Measurements from ENCODE around the gene FMNL2. TPM values are rescaled to one million over a fixed set of nuclear protein-coding genes. Genes with fewer than 3 reads are reported as not detected.

FMNL2 gene
- total RNA-seq, 3 donors from 2014 or later (not counting 1 experiment from before 2014, with no cell fraction given), result 0.34 to 3.0 (median 0.78) TPM

GRCh38 chr2:152406836-152407161, 71.8 kb downstream of the FMNL2 start:
- H3K4me1 ChIP-seq (ENCODE audit: control insufficient read depth, insufficient read depth, low read length), result no peaks in the 10 kb centered on the region
- no peak overlapping the region for H3K4me3 ChIP-seq (ENCODE audit: low read length)
- ATAC-seq, result no peak
- no peak for DNase-seq
- TF ChIP-seq, protein P1, sequence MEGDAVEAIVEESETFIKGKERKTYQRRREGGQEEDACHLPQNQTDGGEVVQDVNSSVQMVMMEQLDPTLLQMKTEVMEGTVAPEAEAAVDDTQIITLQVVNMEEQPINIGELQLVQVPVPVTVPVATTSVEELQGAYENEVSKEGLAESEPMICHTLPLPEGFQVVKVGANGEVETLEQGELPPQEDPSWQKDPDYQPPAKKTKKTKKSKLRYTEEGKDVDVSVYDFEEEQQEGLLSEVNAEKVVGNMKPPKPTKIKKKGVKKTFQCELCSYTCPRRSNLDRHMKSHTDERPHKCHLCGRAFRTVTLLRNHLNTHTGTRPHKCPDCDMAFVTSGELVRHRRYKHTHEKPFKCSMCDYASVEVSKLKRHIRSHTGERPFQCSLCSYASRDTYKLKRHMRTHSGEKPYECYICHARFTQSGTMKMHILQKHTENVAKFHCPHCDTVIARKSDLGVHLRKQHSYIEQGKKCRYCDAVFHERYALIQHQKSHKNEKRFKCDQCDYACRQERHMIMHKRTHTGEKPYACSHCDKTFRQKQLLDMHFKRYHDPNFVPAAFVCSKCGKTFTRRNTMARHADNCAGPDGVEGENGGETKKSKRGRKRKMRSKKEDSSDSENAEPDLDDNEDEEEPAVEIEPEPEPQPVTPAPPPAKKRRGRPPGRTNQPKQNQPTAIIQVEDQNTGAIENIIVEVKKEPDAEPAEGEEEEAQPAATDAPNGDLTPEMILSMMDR (IDR thresholded peaks at IDR 0.05), result no peak
- H3K27me3 Mint-ChIP-seq (ENCODE audit: low read depth in 2 of 2), result peaks cover 7 to 28% of the 10 kb centered on the region in 2 donors
- H3K36me3 ChIP-seq (ENCODE audit: control insufficient read depth, insufficient read depth, low read length), result no peaks in the 10 kb centered on the region
- H3K9me3 ChIP-seq (ENCODE audit: control insufficient read depth, insufficient read depth, low read length), result no peaks in the 10 kb centered on the region
- peaks cover 0 to 7% of the 10 kb centered on the region in 2 donors for H3K4me1 Mint-ChIP-seq
- H3K27ac ChIP-seq (ENCODE audit: low read length), result no peak overlapping the region
- H3K27ac Mint-ChIP-seq, result no peak overlapping the region
- H3K4me3 Mint-ChIP-seq, result no peak overlapping the region
- H3K27me3 ChIP-seq (ENCODE audit: control insufficient read depth, insufficient read depth, low read length), result no peaks in the 10 kb centered on the region
- no peaks in the 10 kb centered on the region for H3K36me3 Mint-ChIP-seq
- intact Hi-C loops (cut with micrococcal nuclease), result no loop called here
- H3K9me3 Mint-ChIP-seq, result no peaks in the 10 kb centered on the region
- WGBS (ENCODE audit: insufficient coverage), result no CpG with 5 or more reads among the region's 2 CpGs

GRCh38 chr2:152407204-152407721, 72.3 kb downstream of the FMNL2 start:
- peak in 1 of 2 donors; percentile 25 for DNase-seq
- 67% methylated on average over 8 of the region's 8 CpGs for WGBS (ENCODE audit: insufficient coverage)

DNA sequence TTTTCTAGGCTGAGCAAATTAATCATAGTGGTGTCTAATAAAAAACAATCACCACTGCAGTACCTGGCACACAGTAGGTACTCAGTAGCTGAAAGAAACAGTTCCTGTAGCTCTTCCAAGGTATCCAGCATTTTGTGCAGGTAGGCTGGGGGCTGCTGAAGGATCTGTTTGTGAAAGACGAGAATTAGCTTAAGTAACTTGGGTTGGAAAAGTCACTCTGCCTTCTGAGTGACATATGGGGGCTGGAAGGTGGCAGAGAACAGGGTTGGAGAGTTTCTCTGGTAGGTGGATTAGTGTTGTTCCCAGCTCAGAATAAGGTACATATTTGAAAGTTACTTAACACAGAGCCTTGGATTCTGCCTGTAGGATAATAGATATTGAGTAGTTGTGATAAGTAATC, 72.8 kb downstream of the FMNL2 start:
- TF ChIP-seq, protein P1 (IDR thresholded peaks at IDR 0.05), result no peak
- peaks cover 7 to 31% of the 10 kb centered on the region in 2 donors for H3K27me3 Mint-ChIP-seq (ENCODE audit: low read depth in 2 of 2)
- ATAC-seq (no peak), DNase-seq (no peak)
- Histone ChIP-seq H3K27ac (ENCODE audit: low read length) (no peak overlapping the region), H3K9me3 (ENCODE audit: control insufficient read depth, insufficient read depth, low read length) (no peaks in the 10 kb centered on the region), H3K27me3 (ENCODE audit: control insufficient read depth, insufficient read depth, low read length) (no peaks in the 10 kb centered on the region), H3K36me3 (ENCODE audit: control insufficient read depth, insufficient read depth, low read length) (no peaks in the 10 kb centered on the region), H3K4me3 (ENCODE audit: low read length) (no peak overlapping the region), H3K4me1 (ENCODE audit: control insufficient read depth, insufficient read depth, low read length) (no peaks in the 10 kb centered on the region)
- H3K27ac Mint-ChIP-seq, result no peak overlapping the region
- H3K36me3 Mint-ChIP-seq, result no peaks in the 10 kb centered on the region
- 86% methylated on average over 1 of the region's 1 CpG for WGBS (ENCODE audit: insufficient coverage)
- no peaks in the 10 kb centered on the region for H3K9me3 Mint-ChIP-seq
- H3K4me1 Mint-ChIP-seq, result peaks cover 0 to 7% of the 10 kb centered on the region in 2 donors
- intact Hi-C loops (cut with micrococcal nuclease), result no loop called here
- H3K4me3 Mint-ChIP-seq, result no peak overlapping the region

More at GRCh38 chr2:152407204-152407721, 72.3 kb downstream of the FMNL2 start:
- Mint-ChIP-seq H3K4me1 (peaks cover 0 to 7% of the 10 kb centered on the region in 2 donors), H3K36me3 (no peaks in the 10 kb centered on the region), H3K9me3 (no peaks in the 10 kb centered on the region), H3K27me3 (ENCODE audit: low read depth in 2 of 2) (peaks cover 7 to 31% of the 10 kb centered on the region in 2 donors), H3K27ac (no peak overlapping the region), H3K4me3 (no peak overlapping the region)
- no peak overlapping the region for H3K4me3 ChIP-seq (ENCODE audit: low read length)
- H3K36me3 ChIP-seq (ENCODE audit: control insufficient read depth, insufficient read depth, low read length), result no peaks in the 10 kb centered on the region
- TF ChIP-seq, protein P1 (IDR thresholded peaks at IDR 0.05), result no peak
- H3K4me1 ChIP-seq (ENCODE audit: control insufficient read depth, insufficient read depth, low read length), result no peaks in the 10 kb centered on the region
- no peaks in the 10 kb centered on the region for H3K9me3 ChIP-seq (ENCODE audit: control insufficient read depth, insufficient read depth, low read length)
- intact Hi-C loops (cut with micrococcal nuclease), result no loop called here
- ATAC-seq, result peak in 1 of 3 donors; percentile 43
- no peaks in the 10 kb centered on the region for H3K27me3 ChIP-seq (ENCODE audit: control insufficient read depth, insufficient read depth, low read length)
- H3K27ac ChIP-seq (ENCODE audit: low read length), result no peak overlapping the region

- Mint-ChIP-seq H3K27ac (no peak overlapping the region), H3K9me3 (no peaks in the 10 kb centered on the region), H3K27me3 (ENCODE audit: low read depth in 2 of 2) (peaks cover 8 to 31% of the 10 kb centered on the region in 2 donors), H3K36me3 (no peaks in the 10 kb centered on the region), H3K4me3 (no peak overlapping the region), H3K4me1 (peaks cover 0 to 2% of the 10 kb centered on the region in 2 donors)
- H3K27me3 ChIP-seq (ENCODE audit: control insufficient read depth, insufficient read depth, low read length), result no peaks in the 10 kb centered on the region
- DNase-seq (no peak), ATAC-seq (no peak)
- no peak overlapping the region for H3K4me3 ChIP-seq (ENCODE audit: low read length)
- 100% methylated on average over 2 of the region's 3 CpGs for WGBS (ENCODE audit: insufficient coverage)
- intact Hi-C loops (cut with micrococcal nuclease), result no loop called here
- H3K36me3 ChIP-seq (ENCODE audit: control insufficient read depth, insufficient read depth, low read length), result no peaks in the 10 kb centered on the region
- H3K4me1 ChIP-seq (ENCODE audit: control insufficient read depth, insufficient read depth, low read length), result no peaks in the 10 kb centered on the region
- H3K9me3 ChIP-seq (ENCODE audit: control insufficient read depth, insufficient read depth, low read length), result no peaks in the 10 kb centered on the region
- TF ChIP-seq, protein P1 (IDR thresholded peaks at IDR 0.05), result no peak
- no peak overlapping the region for H3K27ac ChIP-seq (ENCODE audit: low read length)
Observed at GRCh38 chr2:152408254-152408653, 73.3 kb downstream of the FMNL2 start.

Data from natural killer cell (primary cell).